SK-N-SH (cell line): ENCODE measurements around the gene TEAD4. TPM values are rescaled to one million over a fixed set of nuclear protein-coding genes. Genes with fewer than 3 reads are reported as not detected.

Experiments
- CTCF ChIA-PET: fragments of 300-600, 350-600 bp; formaldehyde crosslinking; extraction: SDS; loops from one replicate; lab custom pipeline; 2021; lab: Yijun Ruan, JAX
- POLR2A ChIA-PET: fragments of 350-600 bp; sonication (Branson Sonifier 250); formaldehyde crosslinking; extraction: SDS; loops from one replicate; lab custom pipeline; 2020; ENCODE audit warnings: antibody characterized with exemption, inconsistent platforms; lab: Yijun Ruan, JAX
- DNase-seq: peaks from one replicate; pipeline ENCODE4 v3.0.0; 2012
- H2AFZ ChIP-seq: fragments of 200-600 bp; sonication (generic); 2 replicates; pipeline ENCODE4 v1.8.1; 2016; ENCODE audit warnings: antibody characterized with exemption, mild to moderate bottlenecking, low read depth
- H3F3A ChIP-seq: fragments of 200-600 bp; sonication (generic); replicated peaks from 2 replicates; pipeline ENCODE3; 2016; ENCODE audit warnings: antibody characterized with exemption, mild to moderate bottlenecking; ENCODE audit not compliant: insufficient read depth
- H3K27ac ChIP-seq, 2 experiments: fragments of 200-500 bp in 1 of 2; fragments of 200-600 bp in 1 of 2; sonication (Bioruptor generic) in 1 of 2; sonication (generic), shearing (Covaris generic) in 1 of 2; 2 replicates each; pipeline versions ENCODE4 v1.5.1 to v1.6.1; 2014 to 2016; ENCODE audit warnings: low read depth in 2 of 2, inconsistent platforms in 1 of 2, low read length in 1 of 2, mild to moderate bottlenecking in 1 of 2, mixed read lengths in 1 of 2
- H3K27me3 ChIP-seq: fragments of 200-600 bp; sonication (generic), shearing (Covaris generic); 2 replicates; pipeline ENCODE4 v1.6.1; 2016; ENCODE audit warnings: mixed run types; ENCODE audit not compliant: insufficient read depth
- H3K36me3 ChIP-seq, 2 experiments: fragments of 200-500 bp in 1 of 2; fragments of 200-600 bp in 1 of 2; sonication (Bioruptor generic) in 1 of 2; sonication (generic) in 1 of 2; replicated peaks in 1 of 2; 2 replicates each; pipeline versions ENCODE3 to v1.5.1; 2014 to 2016; ENCODE audit warnings: low read length in 1 of 2, mild to moderate bottlenecking in 1 of 2; ENCODE audit not compliant: insufficient read depth in 2 of 2, control insufficient read depth in 1 of 2
- H3K4me1 ChIP-seq, 2 experiments: fragments of 200-500 bp in 1 of 2; fragments of 200-600 bp in 1 of 2; sonication (Bioruptor generic) in 1 of 2; sonication (generic), shearing (Covaris generic) in 1 of 2; 2 replicates each; pipeline versions ENCODE4 v1.5.1 to v1.6.1; 2014 to 2016; ENCODE audit warnings: low read depth in 1 of 2, low read length in 1 of 2, mixed run types in 1 of 2; ENCODE audit not compliant: insufficient read depth in 2 of 2, control insufficient read depth in 1 of 2
- H3K4me2 ChIP-seq: fragments of 200-600 bp; sonication (generic), shearing (Covaris generic); 2 replicates; pipeline ENCODE4 v1.6.1; 2017; ENCODE audit warnings: mixed run types
- H3K4me3 ChIP-seq, 2 experiments: fragments of 200-500 bp in 1 of 2; fragments of 200-600 bp in 1 of 2; sonication (Bioruptor generic) in 1 of 2; sonication (generic), shearing (Covaris generic) in 1 of 2; 2 replicates each; pipeline versions ENCODE4 v1.5.1 to v1.8.1; 2014 to 2016; ENCODE audit warnings: low read depth in 2 of 2, inconsistent platforms in 1 of 2, low read length in 1 of 2, mild to moderate bottlenecking in 1 of 2, mixed read lengths in 1 of 2, moderate library complexity in 1 of 2
- H3K79me2 ChIP-seq: fragments of 200-600 bp; sonication (generic); 2 replicates; pipeline ENCODE4 v1.8.1; 2017; ENCODE audit warnings: mild to moderate bottlenecking; ENCODE audit not compliant: insufficient read depth
- H3K9ac ChIP-seq: fragments of 200-600 bp; sonication (generic); 2 replicates; pipeline ENCODE4 v1.6.1; 2017; ENCODE audit warnings: mixed run types
- H3K9me2 ChIP-seq: fragments of 200-600 bp; sonication (generic); 2 replicates; pipeline ENCODE4 v1.6.1; 2017; ENCODE audit warnings: mixed run types
- H3K9me3 ChIP-seq: fragments of 200-600 bp; sonication (generic); 2 replicates; pipeline ENCODE4 v1.6.1; 2017; ENCODE audit warnings: mixed run types, mild to moderate bottlenecking, moderate library complexity
- H4K20me1 ChIP-seq: fragments of 200-600 bp; sonication (generic); 2 replicates; pipeline ENCODE4 v1.6.1; 2017; ENCODE audit warnings: mild to moderate bottlenecking, mixed run types; ENCODE audit not compliant: insufficient read depth
- CTCF ChIP-seq: fragments of 200-600 bp; sonication (generic); IDR thresholded peaks from 2 replicates; pipeline ENCODE4 v1.6.1; 2017; ENCODE audit warnings: antibody characterized with exemption, mild to moderate bottlenecking, moderate library complexity
- ELF1 ChIP-seq: IDR thresholded peaks from 2 replicates; pipeline ENCODE4 v1.4.0; 2012
- EZH2phosphoT487 ChIP-seq: fragments of 200-600 bp; sonication (generic); IDR thresholded peaks from 2 replicates; pipeline ENCODE4 v1.6.1; 2017; ENCODE audit warnings: low read depth, mixed run types, mild to moderate bottlenecking, antibody characterized with exemption, moderate library complexity, borderline replicate concordance
- FOXJ3 ChIP-seq: sonication (generic); formaldehyde crosslinking; IDR thresholded peaks from 2 replicates; pipeline ENCODE4 v1.5.1; 2020; ENCODE audit warnings: mild to moderate bottlenecking, missing genetic modification reagents
- FOXM1 ChIP-seq: IDR thresholded peaks from 2 replicates; pipeline ENCODE4 v1.4.0; 2012; ENCODE audit warnings: low read depth, mild to moderate bottlenecking
- GABPA ChIP-seq: IDR thresholded peaks from 2 replicates; pipeline ENCODE4 v1.4.0; 2012; ENCODE audit warnings: low read depth, mild to moderate bottlenecking
- GATA2 ChIP-seq: sonication (generic); formaldehyde crosslinking; IDR thresholded peaks from 2 replicates; pipeline ENCODE4 v1.5.0; 2020; ENCODE audit warnings: mild to moderate bottlenecking, missing genetic modification reagents
- IRF3 ChIP-seq: fragments of 150-350 bp; IDR thresholded peaks from 2 replicates; pipeline ENCODE4 v1.6.1; 2016; ENCODE audit warnings: mild to moderate bottlenecking, low read depth, low read length
- MAX ChIP-seq: IDR thresholded peaks from 2 replicates; pipeline ENCODE4 v1.4.0; 2012; ENCODE audit warnings: low read depth
- MEF2A ChIP-seq: IDR thresholded peaks from 2 replicates; pipeline ENCODE4 v1.4.0; 2012; ENCODE audit warnings: low read depth, borderline replicate concordance
- MXI1 ChIP-seq: IDR thresholded peaks from 2 replicates; pipeline ENCODE4 v1.6.1; 2012; ENCODE audit warnings: mild to moderate bottlenecking, low read depth, low read length, improper control_type of control experiment
- NFIC ChIP-seq: IDR thresholded peaks from 2 replicates; pipeline ENCODE4 v1.4.0; 2012; ENCODE audit warnings: borderline replicate concordance
- POLR2AphosphoS5 ChIP-seq: IDR thresholded peaks from 2 replicates; pipeline ENCODE4 v1.6.1; 2012; ENCODE audit warnings: low read depth, low read length
- RAD21 ChIP-seq: IDR thresholded peaks from 2 replicates; pipeline ENCODE4 v1.6.1; 2012; ENCODE audit warnings: mild to moderate bottlenecking, low read length
- RCOR1 ChIP-seq: fragments of 150-350 bp; IDR thresholded peaks from 2 replicates; pipeline ENCODE4 v1.6.1; 2017; ENCODE audit warnings: antibody characterized with exemption, low read length
- REST ChIP-seq: IDR thresholded peaks from 2 replicates; pipeline ENCODE4 v1.6.1; 2012; ENCODE audit warnings: mild to moderate bottlenecking, low read depth, low read length, moderate library complexity
- RXRA ChIP-seq: IDR thresholded peaks from 2 replicates; pipeline ENCODE4 v1.4.0; 2012; ENCODE audit warnings: low read depth, mild to moderate bottlenecking, borderline replicate concordance
- SIN3A ChIP-seq: IDR thresholded peaks from 2 replicates; pipeline ENCODE4 v1.6.1; 2012; ENCODE audit warnings: low read depth, mild to moderate bottlenecking, low read length, moderate library complexity, borderline replicate concordance
- SMC3 ChIP-seq: IDR thresholded peaks from 2 replicates; pipeline ENCODE4 v1.6.1; 2012; ENCODE audit warnings: low read depth, low read length, improper control_type of control experiment
- TCF12 ChIP-seq: IDR thresholded peaks from 2 replicates; pipeline ENCODE4 v1.4.0; 2012
- USF2 ChIP-seq: fragments of 150-350 bp; IDR thresholded peaks from 2 replicates; pipeline ENCODE4 v1.6.1; 2017; ENCODE audit warnings: antibody characterized with exemption, low read length, low read depth, borderline replicate concordance
- YY1 ChIP-seq: IDR thresholded peaks from 2 replicates; pipeline ENCODE4 v1.4.0; 2012; ENCODE audit warnings: low read depth, mild to moderate bottlenecking
- WGBS: methylation state at CpG from one replicate; pipeline ENCODE4 v1.1.6; 2017; ENCODE audit warnings: low lambda C conversion rate; 5-methylcytosine and 5-hydroxymethylcytosine counted together
- polyA plus RNA-seq, 3 experiments: library from polyadenylated mRNA; depleted of rRNA; stranded (reverse); fragments of >200 nt; gene quantifications; 2 replicates each; pipeline ENCODE4 v1.2.3, GENCODE V29; 2012

TEAD4 gene
- polyA plus RNA-seq, 1 of the 3 experiments (the other 2 are of a cell fraction), result 27.1 TPM

GRCh38 chr12:3043406-3043805 lies 84.2 kb downstream of the TEAD4 start (continued):
- TF ChIP-seq MEF2A (no peak), GABPA (no peak)

GRCh38 chr12:3044141-3044630 lies 85.0 kb downstream of the TEAD4 start:
- TF ChIP-seq RAD21 (no peak), SIN3A (no peak), REST (no peak), MXI1 (no peak), NFIC (no peak), POLR2AphosphoS5 (no peak), MAX (no peak), IRF3 (no peak), RCOR1 (no peak), YY1 (no peak), USF2 (no peak), GATA2 (CRISPR knock-in tag) (no peak), SMC3 (no peak), EZH2phosphoT487 (no peak), CTCF (no peak), FOXM1 (no peak), RXRA (no peak), TCF12 (no peak), FOXJ3 (CRISPR knock-in tag) (no peak), ELF1 (no peak)
- H3K4me1 ChIP-seq, result no peaks in the 10 kb centered on the region; a peak in 1 of 4 replicates
- peaks cover 5 to 9% of the 10 kb centered on the region in 2 experiments for H3K36me3 ChIP-seq
- WGBS, result 78% methylated on average over 8 of the region's 8 CpGs
- H3F3A ChIP-seq, result no peaks in the 10 kb centered on the region
- H2AFZ ChIP-seq, result no peak overlapping the region
- no peaks in the 10 kb centered on the region for H3K27me3 ChIP-seq
- DNase-seq, result no peak
- no peak overlapping the region for H3K4me2 ChIP-seq
- H3K9ac ChIP-seq, result no peak overlapping the region
- no peak overlapping the region for H3K4me3 ChIP-seq
- H3K27ac ChIP-seq, result no peak overlapping the region
- ChIA-PET CTCF (interaction anchor here (1.9 kb wide), 1 partner anchor 10 kb away, joined by 5 read pairs; no protein-coding TSS in a partner anchor), POLR2A (no interaction called here)
- no peaks in the 10 kb centered on the region; the same call in 1 of the 2 replicates for H4K20me1 ChIP-seq
- H3K9me2 ChIP-seq, result no peaks in the 10 kb centered on the region
- H3K9me3 ChIP-seq, result no peaks in the 10 kb centered on the region
- H3K79me2 ChIP-seq, result no peaks in the 10 kb centered on the region
